WTC11 (cell line): ENCODE data around the gene FOXRED1. TPM values are rescaled to one million over a fixed set of nuclear protein-coding genes. Genes with fewer than 3 reads are reported as not detected.

Experiments
- ATAC-seq: fragments of 200-7000 bp; cut with Tn5 transposase; 2 replicates; pipeline ENCODE4 v1.10.0; 2021; ENCODE audit warnings: mild to moderate bottlenecking, moderate library complexity
- CTCF ChIA-PET: fragments of 300-600 bp; sonication (Branson Sonifier 250); formaldehyde crosslinking; loops from one replicate; lab custom pipeline; 2021; ENCODE audit warnings: antibody characterized with exemption; lab: Charles Lee
- POLR2A ChIA-PET: fragments of 350-600 bp; sonication (Branson Sonifier 250); formaldehyde crosslinking; loops from one replicate; lab custom pipeline; 2021; ENCODE audit warnings: antibody characterized with exemption; lab: Charles Lee
- DNase-seq: peaks from one replicate; pipeline ENCODE4 v3.0.0; 2021; ENCODE audit warnings: low spot score
- H3K27ac Mint-ChIP-seq: 2 replicates; pipeline ENCODE4 v1.8.0; 2021; ENCODE audit warnings: mixed read lengths
- H3K27me3 Mint-ChIP-seq: 2 replicates; pipeline ENCODE4 v1.8.0; 2021; ENCODE audit warnings: low read depth, mild to moderate bottlenecking, moderate library complexity, mixed read lengths
- H3K36me3 Mint-ChIP-seq: 2 replicates; pipeline ENCODE4 v1.8.0; 2021; ENCODE audit warnings: mixed read lengths
- H3K4me1 Mint-ChIP-seq: 2 replicates; pipeline ENCODE4 v1.8.0; 2022; ENCODE audit warnings: mixed read lengths
- H3K4me3 Mint-ChIP-seq: 2 replicates; pipeline ENCODE4 v1.8.0; 2021; ENCODE audit warnings: mild to moderate bottlenecking, moderate library complexity, mixed read lengths
- H3K9me3 Mint-ChIP-seq: 2 replicates; pipeline ENCODE4 v1.8.0; 2021; ENCODE audit warnings: mixed read lengths
- CBFB ChIP-seq: sonication (generic); formaldehyde crosslinking; IDR thresholded peaks from 2 replicates; pipeline ENCODE4 v1.8.1; 2022; ENCODE audit warnings: mild to moderate bottlenecking, low read depth, missing genetic modification reagents
- CREB1 ChIP-seq: sonication (generic); formaldehyde crosslinking; IDR thresholded peaks from 2 replicates; pipeline ENCODE4 v1.8.0; 2023; ENCODE audit warnings: mild to moderate bottlenecking, missing genetic modification reagents
- EMX1 ChIP-seq: fragments of 250-450 bp; sonication (Bioruptor Pico); IDR thresholded peaks from 2 replicates; pipeline ENCODE4 v1.8.0; 2021; ENCODE audit warnings: mild to moderate bottlenecking
- ETV6 ChIP-seq: sonication (generic); formaldehyde crosslinking; IDR thresholded peaks from 2 replicates; pipeline ENCODE4 v1.8.1; 2022; ENCODE audit warnings: mild to moderate bottlenecking, missing genetic modification reagents
- FOXP1 ChIP-seq: sonication (generic); formaldehyde crosslinking; IDR thresholded peaks from 2 replicates; pipeline ENCODE4 v1.8.0; 2022; ENCODE audit warnings: missing genetic modification reagents, mild to moderate bottlenecking, moderate library complexity, borderline replicate concordance
- IRF2 ChIP-seq: sonication (generic); formaldehyde crosslinking; IDR thresholded peaks from 2 replicates; pipeline ENCODE4 v1.8.0; 2022; ENCODE audit warnings: low read depth, missing genetic modification reagents, borderline replicate concordance
- JAZF1 ChIP-seq: fragments of 250-450 bp; sonication (Bioruptor Pico); IDR thresholded peaks from 2 replicates; pipeline ENCODE4 v1.9.0; 2021; ENCODE audit warnings: moderate library complexity, mild to moderate bottlenecking, inconsistent platforms
- JUN ChIP-seq: sonication (generic); formaldehyde crosslinking; IDR thresholded peaks from 2 replicates; pipeline ENCODE4 v1.8.0; 2023; ENCODE audit warnings: mild to moderate bottlenecking, missing genetic modification reagents
- MLX ChIP-seq: sonication (generic); formaldehyde crosslinking; IDR thresholded peaks from 2 replicates; pipeline ENCODE4 v1.8.1; 2023; ENCODE audit warnings: mild to moderate bottlenecking, missing genetic modification reagents, moderate library complexity
- RELA ChIP-seq: sonication (generic); formaldehyde crosslinking; IDR thresholded peaks from 2 replicates; pipeline ENCODE4 v1.8.1; 2022; ENCODE audit warnings: missing genetic modification reagents, mild to moderate bottlenecking, borderline replicate concordance
- SOX15 ChIP-seq: fragments of 250-450 bp; sonication (Bioruptor Pico); IDR thresholded peaks from 2 replicates; pipeline ENCODE4 v1.9.0; 2021; ENCODE audit warnings: mild to moderate bottlenecking
- TP53 ChIP-seq: sonication (generic); formaldehyde crosslinking; IDR thresholded peaks from 2 replicates; pipeline ENCODE4 v1.8.1; 2023; ENCODE audit warnings: mild to moderate bottlenecking, missing genetic modification reagents
- USF1 ChIP-seq: sonication (generic); formaldehyde crosslinking; IDR thresholded peaks from 2 replicates; pipeline ENCODE4 v1.8.0; 2022; ENCODE audit warnings: mild to moderate bottlenecking, missing genetic modification reagents
- USF2 ChIP-seq: sonication (generic); formaldehyde crosslinking; IDR thresholded peaks from 2 replicates; pipeline ENCODE4 v1.8.1; 2023; ENCODE audit warnings: mild to moderate bottlenecking, missing genetic modification reagents, moderate library complexity
- ZBTB43 ChIP-seq: sonication (generic); formaldehyde crosslinking; IDR thresholded peaks from 2 replicates; pipeline ENCODE4 v1.8.1; 2023; ENCODE audit warnings: mild to moderate bottlenecking, missing genetic modification reagents
- ZNF138 ChIP-seq: sonication (generic); formaldehyde crosslinking; conservative IDR thresholded peaks from 2 replicates; pipeline ENCODE4 v1.8.1; 2022; ENCODE audit warnings: mild to moderate bottlenecking, moderate library complexity, missing genetic modification reagents
- ZNF219 ChIP-seq: sonication (generic); formaldehyde crosslinking; IDR thresholded peaks from 2 replicates; pipeline ENCODE4 v1.8.0; 2023; ENCODE audit warnings: missing genetic modification reagents, mild to moderate bottlenecking, borderline replicate concordance
- ZNF232 ChIP-seq: sonication (generic); formaldehyde crosslinking; IDR thresholded peaks from 2 replicates; pipeline ENCODE4 v1.8.0; 2022; ENCODE audit warnings: mild to moderate bottlenecking, missing genetic modification reagents
- ZNF263 ChIP-seq: sonication (generic); formaldehyde crosslinking; IDR thresholded peaks from 2 replicates; pipeline ENCODE4 v1.8.1; 2022; ENCODE audit warnings: low read depth, mild to moderate bottlenecking, moderate library complexity, missing genetic modification reagents
- ZNF317 ChIP-seq: sonication (generic); formaldehyde crosslinking; IDR thresholded peaks from 2 replicates; pipeline ENCODE4 v1.8.1; 2023; ENCODE audit warnings: low read depth, mild to moderate bottlenecking, moderate library complexity, missing genetic modification reagents, borderline replicate concordance
- total RNA-seq: library from RNA; stranded (reverse); gene quantifications from 3 replicates; pipeline ENCODE4 v1.2.3, GENCODE V29; 2021
- TF ChIP-seq, protein P1 (sequence below): sonication (generic); formaldehyde crosslinking; IDR thresholded peaks from 2 replicates; pipeline ENCODE4 v1.8.1; 2022; ENCODE audit warnings: missing genetic modification reagents, borderline replicate concordance
- TF ChIP-seq, protein P2 (sequence below): fragments of 250-450 bp; sonication (Bioruptor Pico); IDR thresholded peaks from 2 replicates; pipeline ENCODE4 v1.9.0; 2021; ENCODE audit warnings: moderate library complexity, mild to moderate bottlenecking, inconsistent platforms, borderline replicate concordance

FOXRED1 gene
- total RNA-seq, 1 experiment from 2014 or later = 61.9 TPM

GRCh38 chr11:126293726-126294125 is 24.8 kb downstream of the FOXRED1 start:
- ATAC-seq = no peak
- H3K36me3 Mint-ChIP-seq = peaks cover 12% of the 10 kb centered on the region; the same call in 1 of the 2 replicates
- TF ChIP-seq ZNF232 (CRISPR knock-in tag) = no peak
- no peak for TF ChIP-seq JAZF1 (CRISPR knock-in tag)
- no peak for TF ChIP-seq SOX15 (CRISPR knock-in tag)
- TF ChIP-seq MLX (CRISPR knock-in tag) = no peak
- TF ChIP-seq IRF2 (CRISPR knock-in tag) = no peak
- no peak for TF ChIP-seq CREB1 (CRISPR knock-in tag)
- TF ChIP-seq ZNF317 (CRISPR knock-in tag) = no peak
- TF ChIP-seq EMX1 (CRISPR knock-in tag) = no peak
- TF ChIP-seq ETV6 = no peak
- no peak for TF ChIP-seq CBFB
- TF ChIP-seq, all 79 proteins: peak for 0
- Mint-ChIP-seq H3K27ac (no peak overlapping the region), H3K4me1 (no peaks in the 10 kb centered on the region), H3K4me3 (no peak overlapping the region), H3K9me3 (no peaks in the 10 kb centered on the region), H3K27me3 (no peaks in the 10 kb centered on the region)
- no peak for DNase-seq
- ChIA-PET POLR2A (no interaction called here), CTCF (interaction anchor here (1.1 to 1.4 kb wide), 3 partner anchors 12 to 47 kb away, joined by 3 to 6 read pairs (median 3); partner anchors contain the start of gene TIRAP)

DNA sequence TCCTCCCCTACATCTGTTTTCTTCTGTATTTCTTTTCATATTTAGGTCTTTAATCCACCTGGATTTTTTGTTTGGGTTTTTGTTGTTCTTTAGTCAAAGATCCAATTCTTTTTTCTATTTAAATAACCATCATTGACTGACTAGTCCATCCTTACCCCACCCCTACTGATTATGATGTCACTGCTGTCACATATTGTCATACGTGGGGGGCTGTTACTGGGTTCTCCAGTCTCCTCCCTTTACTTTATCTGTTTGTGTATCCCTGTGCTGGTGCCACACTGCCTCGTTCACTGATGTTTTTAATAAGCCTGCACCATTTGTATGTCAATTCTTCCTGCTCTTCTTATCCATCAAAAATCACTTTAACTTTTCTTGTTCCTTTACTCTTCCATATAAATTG is 28.1 kb downstream of the FOXRED1 start:
- H3K4me1 Mint-ChIP-seq = no peaks in the 10 kb centered on the region
- no peak for ATAC-seq
- POLR2A ChIA-PET = no interaction called here
- TF ChIP-seq ZNF138 = no peak
- TF ChIP-seq SOX15 (CRISPR knock-in tag) = no peak
- no peak for TF ChIP-seq FOXP1 (CRISPR knock-in tag)
- no peak for TF ChIP-seq USF1 (CRISPR knock-in tag)
- no peak for TF ChIP-seq JAZF1 (CRISPR knock-in tag)
- TF ChIP-seq JUN (CRISPR knock-in tag) = no peak
- TF ChIP-seq ZNF219 (CRISPR knock-in tag) = no peak
- no peak for TF ChIP-seq ZBTB43 (CRISPR knock-in tag)
- TF ChIP-seq, protein P1, sequence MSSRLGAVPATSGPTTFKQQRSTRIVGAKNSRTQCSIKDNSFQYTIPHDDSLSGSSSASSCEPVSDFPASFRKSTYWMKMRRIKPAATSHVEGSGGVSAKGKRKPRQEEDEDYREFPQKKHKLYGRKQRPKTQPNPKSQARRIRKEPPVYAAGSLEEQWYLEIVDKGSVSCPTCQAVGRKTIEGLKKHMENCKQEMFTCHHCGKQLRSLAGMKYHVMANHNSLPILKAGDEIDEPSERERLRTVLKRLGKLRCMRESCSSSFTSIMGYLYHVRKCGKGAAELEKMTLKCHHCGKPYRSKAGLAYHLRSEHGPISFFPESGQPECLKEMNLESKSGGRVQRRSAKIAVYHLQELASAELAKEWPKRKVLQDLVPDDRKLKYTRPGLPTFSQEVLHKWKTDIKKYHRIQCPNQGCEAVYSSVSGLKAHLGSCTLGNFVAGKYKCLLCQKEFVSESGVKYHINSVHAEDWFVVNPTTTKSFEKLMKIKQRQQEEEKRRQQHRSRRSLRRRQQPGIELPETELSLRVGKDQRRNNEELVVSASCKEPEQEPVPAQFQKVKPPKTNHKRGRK (CRISPR knock-in tag) = no peak
- TF ChIP-seq, protein P2, sequence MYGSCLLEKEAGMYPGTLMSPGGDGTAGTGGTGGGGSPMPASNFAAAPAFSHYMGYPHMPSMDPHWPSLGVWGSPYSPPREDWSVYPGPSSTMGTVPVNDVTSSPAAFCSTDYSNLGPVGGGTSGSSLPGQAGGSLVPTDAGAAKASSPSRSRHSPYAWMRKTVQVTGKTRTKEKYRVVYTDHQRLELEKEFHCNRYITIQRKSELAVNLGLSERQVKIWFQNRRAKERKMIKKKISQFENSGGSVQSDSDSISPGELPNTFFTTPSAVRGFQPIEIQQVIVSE (CRISPR knock-in tag) = no peak
- TF ChIP-seq USF2 = no peak
- no peak for TF ChIP-seq RELA (CRISPR knock-in tag)
- no peak for TF ChIP-seq TP53 (CRISPR knock-in tag)
- TF ChIP-seq ZNF263 (CRISPR knock-in tag) = no peak
- TF ChIP-seq, all 79 proteins: peak for 0
- Mint-ChIP-seq H3K27me3 (no peaks in the 10 kb centered on the region), H3K9me3 (no peaks in the 10 kb centered on the region), H3K36me3 (peaks cover 14% of the 10 kb centered on the region; the same call in 1 of the 2 replicates), H3K4me3 (no peak overlapping the region), H3K27ac (no peak overlapping the region)
- CTCF ChIA-PET = no interaction called here
- no peak for DNase-seq
